Keratinocyte (primary cell): ENCODE results near the gene SARS1. TPM values are rescaled to one million over a fixed set of nuclear protein-coding genes. Genes with fewer than 3 reads are reported as not detected.
A peak's percentile ranks its signal among the peaks of the same experiment; 100 is the strongest.

Experiments used
- DNase-seq: peaks from one replicate; pipeline ENCODE4 v3.0.0-alpha.2; 2011; ENCODE audit warnings: low read depth, missing footprints, low spot score
- FAIRE-seq: peaks from 2 replicates; lab custom pipeline; 2011; peaks lifted over from hg19 to GRCh38; lab: Jason Lieb, UNC
- H2AFZ ChIP-seq: 2 replicates; pipeline ENCODE4 v1.6.0; 2012; ENCODE audit warnings: low read length, control low read depth, inconsistent platforms; ENCODE audit not compliant: control insufficient read depth
- H3K27ac ChIP-seq: 2 replicates; pipeline ENCODE4 v1.5.1; 2011; ENCODE audit warnings: low read length; ENCODE audit not compliant: control insufficient read depth, insufficient read depth
- H3K27me3 ChIP-seq: 3 replicates; pipeline ENCODE4 v1.6.0; 2011; ENCODE audit warnings: low read length; ENCODE audit not compliant: control insufficient read depth, insufficient read depth; ENCODE audit errors: extremely low read depth
- H3K36me3 ChIP-seq, 2 experiments: 2 replicates in 1 of 2; 3 replicates in 1 of 2; pipeline ENCODE4 v1.5.1; 2011; ENCODE audit warnings: low read length in 2 of 2, mild to moderate bottlenecking in 1 of 2; ENCODE audit not compliant: control insufficient read depth in 2 of 2, insufficient read depth in 2 of 2; ENCODE audit errors: extremely low read depth in 1 of 2
- H3K4me1 ChIP-seq: 3 replicates; pipeline ENCODE4 v1.5.1; 2011; ENCODE audit warnings: low read length; ENCODE audit not compliant: control insufficient read depth, insufficient read depth; ENCODE audit errors: extremely low read depth
- H3K4me2 ChIP-seq: 3 replicates; pipeline ENCODE4 v1.6.0; 2011; ENCODE audit warnings: low read depth, low read length; ENCODE audit not compliant: control insufficient read depth, insufficient read depth; ENCODE audit errors: extremely low read depth
- H3K4me3 ChIP-seq, 3 experiments: fragments of 200-600 bp in 1 of 3; sonication (generic) in 1 of 3; 2 replicates in 2 of 3; 3 replicates in 1 of 3; pipeline ENCODE4 v1.5.1; 2011 to 2016; ENCODE audit warnings: low read length in 3 of 3, mild to moderate bottlenecking in 3 of 3, control low read depth in 2 of 3, inconsistent platforms in 1 of 3, low read depth in 1 of 3, mixed read lengths in 1 of 3, mixed run types in 1 of 3, moderate library complexity in 1 of 3; ENCODE audit not compliant: control insufficient read depth in 2 of 3, insufficient read depth in 2 of 3; ENCODE audit errors: extremely low read depth in 1 of 3
- H3K79me2 ChIP-seq: 2 replicates; pipeline ENCODE4 v1.6.0; 2012; ENCODE audit warnings: low read length; ENCODE audit not compliant: control insufficient read depth, insufficient read depth
- H3K9ac ChIP-seq: 3 replicates; pipeline ENCODE4 v1.6.0; 2011; ENCODE audit warnings: low read length; ENCODE audit not compliant: control insufficient read depth, insufficient read depth; ENCODE audit errors: extremely low read depth
- H3K9me1 ChIP-seq: 3 replicates; pipeline ENCODE4 v1.6.0; 2011; ENCODE audit warnings: low read length; ENCODE audit not compliant: control insufficient read depth, insufficient read depth; ENCODE audit errors: extremely low read depth
- H3K9me3 ChIP-seq: 2 replicates; pipeline ENCODE4 v1.5.1; 2012; ENCODE audit warnings: low read depth, low read length; ENCODE audit not compliant: control insufficient read depth
- H4K20me1 ChIP-seq: 3 replicates; pipeline ENCODE4 v1.6.0; 2011; ENCODE audit warnings: low read length; ENCODE audit not compliant: control insufficient read depth, insufficient read depth; ENCODE audit errors: extremely low read depth
- CTCF ChIP-seq, 3 experiments: IDR thresholded peaks in 1 of 3; conservative IDR thresholded peaks in 1 of 3; optimal IDR thresholded peaks in 1 of 3; 2 replicates in 2 of 3; 3 replicates in 1 of 3; pipeline versions ENCODE3 to v1.5.1; 2011; ENCODE audit warnings: low read length in 3 of 3, mild to moderate bottlenecking in 3 of 3, moderate library complexity in 2 of 3, control low read depth in 1 of 3, inconsistent platforms in 1 of 3; ENCODE audit not compliant: insufficient read depth in 2 of 3; ENCODE audit errors: extremely low read depth in 1 of 3
- EZH2 ChIP-seq: IDR thresholded peaks from one replicate; pipeline ENCODE4 v1.6.1; 2012; ENCODE audit warnings: inconsistent platforms, mild to moderate bottlenecking, low read length, moderate library complexity
- dilution Hi-C: fragments of 300-500 bp; cut with MboI; formaldehyde crosslinking; loops from one replicate; pipeline ENCODE4 v1.7.0; 2020; ENCODE audit warnings: low sequenced_read_pairs; ENCODE audit not compliant: extremely low pct_ligation_motif_present
- polyA plus RNA-seq, 5 experiments: library from polyadenylated mRNA; depleted of rRNA in 3 of 5; stranded (reverse) in 3 of 5; stranded (forward) in 1 of 5; unstranded in 1 of 5; fragments of >200 nt; gene quantifications; 1 replicate in 1 of 5; 2 replicates in 3 of 5; 3 replicates in 1 of 5; pipeline versions ENCODE4 v1.2.1 to v1.2.3, GENCODE V29; 2011 to 2012; ENCODE audit warnings: missing spikeins in 2 of 5, low read depth in 1 of 5, low replicate concordance in 1 of 5

The SARS1 gene
- polyA plus RNA-seq, 1 donor (not counting 4 experiments of a cell fraction or from before 2014, with no cell fraction given), result 203 TPM

GRCh38 chr1:109199710-109200109, 14.0 kb upstream of the SARS1 start:
- Histone ChIP-seq H3K9ac (no peak overlapping the region), H2AFZ (no peak overlapping the region), H3K27ac (no peak overlapping the region), H3K9me1 (no peaks in the 10 kb centered on the region), H3K79me2 (no peaks in the 10 kb centered on the region), H3K27me3 (no peaks in the 10 kb centered on the region), H3K4me1 (peaks cover 24% of the 10 kb centered on the region), H3K4me2 (no peak overlapping the region), H3K36me3 (no peaks in the 10 kb centered on the region), H4K20me1 (no peaks in the 10 kb centered on the region), H3K9me3 (no peaks in the 10 kb centered on the region), H3K4me3 (no peak overlapping the region)
- no peak for DNase-seq
- FAIRE-seq, result no peak
- dilution Hi-C loops, result no loop called here
- no peak for TF ChIP-seq EZH2
- TF ChIP-seq CTCF (optimal IDR thresholded peaks at IDR 0.05 in 1 of 3, IDR thresholded peaks at IDR 0.05 in 1 of 3, conservative IDR thresholded peaks at IDR 0.05 in 1 of 3; ENCODE audit: extremely low read depth in 1 of 3, insufficient read depth in 2 of 3, low read length in 3 of 3), result no peak

- no peaks in the 10 kb centered on the region for H3K27me3 ChIP-seq
- peaks cover 24% of the 10 kb centered on the region for H3K4me1 ChIP-seq
- H3K36me3 ChIP-seq, result no peaks in the 10 kb centered on the region
- dilution Hi-C loops, result no loop called here
- H4K20me1 ChIP-seq, result no peaks in the 10 kb centered on the region
- FAIRE-seq (peak; percentile 90), DNase-seq (peak; percentile 85)
- no peak overlapping the region for H3K9ac ChIP-seq
- no peaks in the 10 kb centered on the region for H3K9me1 ChIP-seq
- H3K79me2 ChIP-seq, result no peaks in the 10 kb centered on the region
- no peaks in the 10 kb centered on the region for H3K9me3 ChIP-seq
- H3K27ac ChIP-seq, result no peak overlapping the region
- H2AFZ ChIP-seq, result no peak overlapping the region
- TF ChIP-seq CTCF (optimal IDR thresholded peaks at IDR 0.05 in 1 of 3, IDR thresholded peaks at IDR 0.05 in 1 of 3, conservative IDR thresholded peaks at IDR 0.05 in 1 of 3; ENCODE audit: extremely low read depth in 1 of 3, insufficient read depth in 2 of 3, low read length in 3 of 3) (peak; percentile 81 to 95 (median 82)), EZH2 (no peak)
- H3K4me2 ChIP-seq, result no peak overlapping the region
- no peak overlapping the region for H3K4me3 ChIP-seq
Observed at GRCh38 chr1:109201123-109201703, 12.5 kb upstream of the SARS1 start.
